Kidney glomerular epithelial cell (primary cell): Measurements from ENCODE around the gene SPATA6L.
A peak's percentile ranks its signal among the peaks of the same experiment; 100 is the strongest.

Source experiments
- DNase-seq: peaks from one replicate; lab custom pipeline; 2025; lab: John Stamatoyannopoulos, UW

Gene SPATA6L

GRCh38 chr9:4666042-4666699, at the start of gene SPATA6L:
Gene SPATA6L (minus strand): TSS chr9:4666480. CDS start chr9:4666250, 230 bp downstream.
- peak; percentile 44 for DNase-seq

GRCh38 chr9:4714266-4715016, 48.2 kb upstream of the SPATA6L start:
- DNase-seq: no peak

GRCh38 chr9:4713849-4714248, 47.6 kb upstream of the SPATA6L start:
- DNase-seq: no peak

GRCh38 chr9:4709380-4709779, 43.1 kb upstream of the SPATA6L start:
- DNase-seq: no peak

- DNase-seq: no peak
Measured at GRCh38 chr9:4706971-4707622, 40.8 kb upstream of the SPATA6L start.

GRCh38 chr9:4706021-4706420, 39.7 kb upstream of the SPATA6L start:
- no peak for DNase-seq

GRCh38 chr9:4704129-4704528, 37.8 kb upstream of the SPATA6L start:
- no peak for DNase-seq

- DNase-seq: no peak
Measured at GRCh38 chr9:4701526-4701925, 35.2 kb upstream of the SPATA6L start.

- DNase-seq: no peak
Measured at GRCh38 chr9:4700932-4701331, 34.7 kb upstream of the SPATA6L start.

- DNase-seq: no peak
Measured at GRCh38 chr9:4700091-4700490, 33.8 kb upstream of the SPATA6L start.

GRCh38 chr9:4691795-4692194, 25.5 kb upstream of the SPATA6L start:
- no peak for DNase-seq

- no peak for DNase-seq
Measured at GRCh38 chr9:4690144-4690543, 23.9 kb upstream of the SPATA6L start.

- no peak for DNase-seq
Measured at GRCh38 chr9:4689687-4690104, 23.4 kb upstream of the SPATA6L start.

- DNase-seq: no peak
Measured at GRCh38 chr9:4689021-4689420, 22.7 kb upstream of the SPATA6L start.

GRCh38 chr9:4686584-4686983, 20.3 kb upstream of the SPATA6L start:
- DNase-seq: no peak

- DNase-seq: no peak
Measured at GRCh38 chr9:4686112-4686511, 19.8 kb upstream of the SPATA6L start.

GRCh38 chr9:4684820-4685219, 18.5 kb upstream of the SPATA6L start:
- DNase-seq: no peak

GRCh38 chr9:4680750-4681149, 14.5 kb upstream of the SPATA6L start:
- no peak for DNase-seq

GRCh38 chr9:4680173-4680525, 13.9 kb upstream of the SPATA6L start:
- peak; percentile 12 for DNase-seq

GRCh38 chr9:4679268-4680172, 13.2 kb upstream of the SPATA6L start, which contains the start of gene CDC37L1:
Gene CDC37L1 (plus strand): TSS chr9:4679569. CDS start chr9:4679768, 199 bp downstream.
- DNase-seq: peak; percentile 95

- DNase-seq: peak; percentile 60
Measured at GRCh38 chr9:4678679-4679267, 12.5 kb upstream of the SPATA6L start.

GRCh38 chr9:4677392-4677791, 11.1 kb upstream of the SPATA6L start:
- no peak for DNase-seq
